Measurements from ENCODE around the gene RSAD2. TPM values are rescaled to one million over a fixed set of nuclear protein-coding genes. Genes with fewer than 3 reads are reported as not detected.

The RSAD2 gene
- total RNA-seq, 1 donor from 2014 or later = 0.20 TPM

DNA sequence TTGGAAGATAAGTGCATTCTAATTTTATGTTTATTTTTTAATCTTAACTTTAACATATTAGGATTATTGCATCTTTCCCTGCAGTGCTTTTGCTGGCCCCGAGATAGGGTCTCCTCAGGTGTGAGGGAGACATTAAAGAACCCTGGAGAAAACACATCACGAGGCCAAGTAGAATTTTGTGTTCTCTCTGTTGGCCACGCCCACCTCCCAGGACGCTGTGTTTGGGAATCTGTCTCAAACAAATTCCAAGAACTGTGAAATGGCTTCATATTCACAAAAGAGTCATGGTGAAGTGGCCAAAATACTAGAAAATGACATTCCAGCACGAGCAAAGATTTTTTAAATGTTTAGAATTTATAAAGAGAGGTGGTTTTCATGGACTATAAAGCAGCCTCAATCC lies 67.0 kb downstream of the RSAD2 start:
- DNase-seq (ENCODE audit: low read depth) = no peak

DNA sequence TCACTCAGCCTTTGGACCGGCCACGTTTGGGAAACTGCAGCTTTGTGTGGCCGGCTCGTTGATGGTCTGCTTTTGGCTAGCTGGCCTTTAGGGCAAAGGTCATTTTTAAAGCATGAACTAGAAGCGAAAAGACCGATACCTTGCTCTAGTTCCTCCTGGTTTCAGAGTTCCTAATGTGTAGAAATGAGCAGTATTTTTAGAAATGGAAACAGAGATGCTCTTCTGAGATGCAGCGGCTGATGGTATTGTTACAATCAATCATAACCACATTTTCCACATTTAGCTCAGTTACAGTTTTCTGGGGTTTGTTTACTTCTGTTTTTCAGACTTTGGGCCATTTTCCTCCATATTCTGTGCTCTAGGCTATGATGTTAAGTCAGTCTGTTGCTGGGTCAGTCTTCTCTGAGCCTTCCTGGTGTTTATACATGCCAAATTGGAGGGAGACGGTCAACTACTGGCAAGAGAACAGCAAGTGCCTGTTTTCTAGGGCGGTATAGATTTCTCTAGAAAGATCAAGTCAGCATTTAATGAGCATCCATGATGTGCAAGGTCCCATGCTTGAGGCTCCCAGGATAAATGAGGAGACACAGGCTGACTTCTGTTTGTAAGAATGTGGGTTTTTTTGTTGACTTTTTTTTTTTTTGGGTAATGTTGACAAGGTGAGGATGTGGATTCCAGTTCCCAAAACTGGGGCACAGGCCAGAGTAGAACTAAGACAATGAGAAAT lies 67.7 kb downstream of the RSAD2 start:
- no peak for DNase-seq (ENCODE audit: low read depth)

DNA sequence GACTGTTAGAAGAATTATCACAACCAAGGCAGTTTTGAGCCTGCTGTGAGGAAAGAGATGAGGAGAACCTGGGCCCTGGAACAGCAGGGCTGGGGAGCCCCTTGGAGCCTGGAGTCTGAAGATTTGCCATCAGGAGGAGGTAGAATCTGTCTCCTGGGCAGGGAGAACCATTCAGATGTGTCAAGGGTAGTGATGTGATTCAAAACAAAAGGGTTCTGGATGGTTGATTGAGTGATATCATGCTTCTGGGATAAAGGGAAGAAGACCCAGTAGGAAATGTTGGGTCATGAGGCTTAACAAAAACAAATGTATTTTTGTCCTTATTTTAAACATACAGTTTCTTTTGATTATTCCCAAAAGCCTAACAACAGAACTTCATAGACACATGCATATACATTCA lies 68.2 kb downstream of the RSAD2 start:
- DNase-seq (ENCODE audit: low read depth) = peak; percentile 59

DNA sequence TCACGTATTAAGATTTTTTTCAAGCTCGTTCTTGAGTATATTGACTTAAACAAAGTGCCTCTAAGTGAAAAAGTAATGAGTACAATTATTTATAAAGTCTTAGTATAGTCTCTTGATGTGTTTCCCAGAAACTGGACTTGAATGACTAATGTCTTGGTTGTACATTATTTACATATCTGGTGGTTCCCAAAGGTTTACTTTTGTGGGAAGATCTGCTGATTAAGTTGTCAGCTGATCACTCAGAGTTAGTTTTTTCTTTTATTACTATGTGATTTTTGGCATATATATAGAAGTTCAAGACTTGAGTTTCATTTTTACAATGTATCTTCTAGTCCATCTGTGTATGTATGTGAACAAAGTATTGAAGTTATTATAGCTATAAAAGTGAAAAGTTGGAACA lies 69.1 kb downstream of the RSAD2 start:
- peak; percentile 72 for DNase-seq (ENCODE audit: low read depth)

Other genes starting within 250 kb of the RSAD2 start
- 0.55 and 9.0 TPM in 2 replicates for gene CMPK2, start 11.9 kb upstream of the RSAD2 start, total RNA-seq
- 1.8 and 2.6 TPM in 2 replicates for gene RNF144A, start 39.6 kb downstream of the RSAD2 start, total RNA-seq

Data from renal cortical epithelial cell (primary cell).